ENCODE measurements around the gene P2RX4.
"Not testable (repeated sequence)": the region's sequence is repeated elsewhere in the genome, so short reads cannot be mapped to it uniquely, and the experiment has no call there.

P2RX4 gene

GRCh38 chr12:121278169-121279070 is 68.5 kb downstream of the P2RX4 start:
- peaks cover 7% of the 10 kb centered on the region for H3K36me3 ChIP-seq (ENCODE audit: control insufficient read depth, insufficient read depth, low read length)
- no peak for TF ChIP-seq CTCF (IDR thresholded peaks at IDR 0.05; ENCODE audit: insufficient read depth, low read length, poor library complexity, severe bottlenecking)
- no peak for DNase-seq (ENCODE audit: extremely low read depth, insufficient read length)
- H3K27me3 ChIP-seq (replicated peaks; ENCODE audit: control insufficient read depth, insufficient read depth, low read length), result no peaks in the 10 kb centered on the region
- no peak overlapping the region for H3K4me3 ChIP-seq (replicated peaks; ENCODE audit: low read depth, low read length)

- H3K36me3 ChIP-seq (ENCODE audit: control insufficient read depth, insufficient read depth, low read length), result peaks cover 8% of the 10 kb centered on the region
- H3K27me3 ChIP-seq (replicated peaks; ENCODE audit: control insufficient read depth, insufficient read depth, low read length), result no peaks in the 10 kb centered on the region
- no peak for DNase-seq (ENCODE audit: extremely low read depth, insufficient read length)
- no peak for TF ChIP-seq CTCF (IDR thresholded peaks at IDR 0.05; ENCODE audit: insufficient read depth, low read length, poor library complexity, severe bottlenecking)
- H3K4me3 ChIP-seq (replicated peaks; ENCODE audit: low read depth, low read length), result no peak overlapping the region
These were observed 69.1 kb downstream of the P2RX4 start for GRCh38 chr12:121279071-121279375.

GRCh38 chr12:121279507-121279915 is 69.6 kb downstream of the P2RX4 start:
- DNase-seq (ENCODE audit: extremely low read depth, insufficient read length), result no peak
- Histone ChIP-seq H3K4me3 (replicated peaks; ENCODE audit: low read depth, low read length) (no peak overlapping the region), H3K36me3 (ENCODE audit: control insufficient read depth, insufficient read depth, low read length) (peaks cover 3% of the 10 kb centered on the region), H3K27me3 (replicated peaks; ENCODE audit: control insufficient read depth, insufficient read depth, low read length) (no peaks in the 10 kb centered on the region)
- TF ChIP-seq CTCF (IDR thresholded peaks at IDR 0.05; ENCODE audit: insufficient read depth, low read length, poor library complexity, severe bottlenecking), result no peak

GRCh38 chr12:121280531-121280930 is 70.6 kb downstream of the P2RX4 start:
- not testable (repeated sequence) for DNase-seq (ENCODE audit: extremely low read depth, insufficient read length); H3K4me3 ChIP-seq (replicated peaks; ENCODE audit: low read depth, low read length); H3K36me3 ChIP-seq (ENCODE audit: control insufficient read depth, insufficient read depth, low read length); H3K27me3 ChIP-seq (replicated peaks; ENCODE audit: control insufficient read depth, insufficient read depth, low read length)

- H3K36me3 ChIP-seq (ENCODE audit: control insufficient read depth, insufficient read depth, low read length); H3K4me3 ChIP-seq (replicated peaks; ENCODE audit: low read depth, low read length); DNase-seq (ENCODE audit: extremely low read depth, insufficient read length); H3K27me3 ChIP-seq (replicated peaks; ENCODE audit: control insufficient read depth, insufficient read depth, low read length): not testable (repeated sequence)
These were observed 71.2 kb downstream of the P2RX4 start for GRCh38 chr12:121281116-121281515.

GRCh38 chr12:121282072-121282742 is 72.3 kb downstream of the P2RX4 start:
- DNase-seq (ENCODE audit: extremely low read depth, insufficient read length), result no peak
- Histone ChIP-seq H3K36me3 (ENCODE audit: control insufficient read depth, insufficient read depth, low read length) (peaks cover 3% of the 10 kb centered on the region), H3K4me3 (replicated peaks; ENCODE audit: low read depth, low read length) (no peak overlapping the region), H3K27me3 (replicated peaks; ENCODE audit: control insufficient read depth, insufficient read depth, low read length) (no peaks in the 10 kb centered on the region)
- no peak for TF ChIP-seq CTCF (IDR thresholded peaks at IDR 0.05; ENCODE audit: insufficient read depth, low read length, poor library complexity, severe bottlenecking)

- not testable (repeated sequence) for DNase-seq (ENCODE audit: extremely low read depth, insufficient read length); H3K36me3 ChIP-seq (ENCODE audit: control insufficient read depth, insufficient read depth, low read length); H3K27me3 ChIP-seq (replicated peaks; ENCODE audit: control insufficient read depth, insufficient read depth, low read length); H3K4me3 ChIP-seq (replicated peaks; ENCODE audit: low read depth, low read length)
These were observed 73.0 kb downstream of the P2RX4 start for GRCh38 chr12:121282910-121283309.
